DMS114 treated with DMSO at 0.1 percent for 48 hours (cell line): ENCODE measurements around the gene KRTAP25-1.

Experiments used
- DNase-seq: peaks from one replicate; lab custom pipeline; 2025; ENCODE audit not compliant: unreplicated experiment; lab: John Stamatoyannopoulos, UW

The KRTAP25-1 gene, protein sequence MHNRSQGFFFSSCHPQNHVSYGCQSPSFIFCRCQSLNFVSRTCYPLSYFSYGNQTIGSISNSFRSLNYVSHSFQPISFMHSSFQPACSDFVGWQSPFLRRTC

DNA sequence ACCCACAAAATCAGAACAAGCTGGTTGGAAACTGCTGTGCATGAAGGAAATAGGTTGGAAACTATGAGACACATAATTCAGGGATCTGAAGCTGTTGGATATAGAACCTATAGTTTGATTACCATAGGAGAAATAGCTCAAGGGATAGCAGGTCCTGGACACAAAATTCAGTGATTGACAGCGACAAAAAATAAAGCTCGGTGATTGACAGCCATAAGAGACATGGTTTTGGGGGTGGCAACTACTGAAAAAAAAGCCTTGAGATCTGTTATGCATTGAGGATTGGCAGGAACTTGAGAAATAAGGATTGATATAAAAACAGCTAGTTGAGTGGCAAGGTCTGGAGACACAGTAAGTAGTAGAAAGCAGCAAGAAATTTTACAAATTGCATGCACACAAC is at the start of gene KRTAP25-1:
Gene KRTAP25-1, minus strand, starts transcription at position 300 of the 400 bp plus-strand sequence. Its CDS starts 24 bp downstream, at position 276.
- DNase-seq: no peak

DNA sequence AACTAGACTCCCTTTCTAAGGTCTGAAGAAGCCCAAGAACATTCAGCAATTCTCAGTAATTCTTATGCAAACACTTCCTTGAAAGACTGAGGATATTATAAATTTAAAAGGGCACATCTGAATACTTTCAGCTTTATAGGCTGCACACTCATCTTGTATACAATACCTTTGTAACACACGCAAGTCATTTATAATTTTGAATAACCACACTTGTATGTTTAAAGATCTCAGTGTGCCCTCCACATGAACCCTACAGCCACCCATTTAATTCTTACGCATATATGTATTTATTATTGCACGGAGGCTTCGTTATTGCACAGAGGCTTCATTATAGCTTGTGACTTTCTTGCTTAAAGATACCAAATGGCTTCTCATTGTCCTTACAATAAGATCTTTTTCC is 49.4 kb upstream of the KRTAP25-1 start:
- DNase-seq: no peak

DNA sequence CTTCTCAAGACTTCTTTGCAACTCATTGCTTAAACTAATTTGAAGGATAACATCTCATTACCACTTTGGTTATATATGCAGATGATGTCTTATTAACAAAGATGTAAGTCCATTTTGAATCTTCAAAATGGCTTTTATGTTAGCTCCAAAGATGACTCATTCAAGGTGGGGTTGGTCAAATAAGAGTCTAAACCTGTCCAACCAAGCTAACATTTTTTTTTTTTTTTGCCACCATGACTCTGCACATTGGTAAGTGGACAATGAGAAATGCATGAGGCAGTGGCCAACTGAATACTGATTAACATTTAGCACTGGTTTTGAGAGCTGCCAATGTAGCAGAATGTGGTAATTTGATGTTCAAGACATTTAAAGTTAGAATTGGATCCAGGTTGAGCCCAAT is 48.5 kb upstream of the KRTAP25-1 start:
- DNase-seq: no peak

DNA sequence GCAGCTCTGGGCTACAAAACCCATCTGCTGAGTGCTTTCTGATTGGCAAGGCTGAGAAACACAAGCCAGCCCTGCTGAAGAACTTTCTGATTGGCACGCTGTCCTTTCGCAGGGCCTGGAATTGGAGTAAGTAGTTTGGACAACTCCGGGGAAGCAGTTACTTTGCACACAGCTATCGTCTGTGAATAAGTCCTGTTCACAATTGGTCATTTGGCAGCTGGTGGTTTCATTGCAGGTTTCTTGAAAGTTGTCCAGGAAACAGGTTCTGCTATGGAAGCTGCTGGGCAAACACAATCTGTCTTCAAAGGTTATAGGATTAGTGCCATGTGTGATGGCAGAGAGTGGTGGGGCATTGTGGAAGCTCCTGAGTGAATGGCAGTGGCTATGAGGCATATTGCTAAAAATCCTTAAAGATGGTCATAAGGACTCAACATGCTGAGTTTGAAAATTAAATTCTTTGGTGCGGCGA is 48.0 kb upstream of the KRTAP25-1 start, which contains the start of gene KRTAP27-1:
Gene KRTAP27-1, minus strand, starts transcription at position 419 of the 469 bp plus-strand sequence. Its CDS starts 26 bp downstream, at position 393.
- no peak for DNase-seq

DNA sequence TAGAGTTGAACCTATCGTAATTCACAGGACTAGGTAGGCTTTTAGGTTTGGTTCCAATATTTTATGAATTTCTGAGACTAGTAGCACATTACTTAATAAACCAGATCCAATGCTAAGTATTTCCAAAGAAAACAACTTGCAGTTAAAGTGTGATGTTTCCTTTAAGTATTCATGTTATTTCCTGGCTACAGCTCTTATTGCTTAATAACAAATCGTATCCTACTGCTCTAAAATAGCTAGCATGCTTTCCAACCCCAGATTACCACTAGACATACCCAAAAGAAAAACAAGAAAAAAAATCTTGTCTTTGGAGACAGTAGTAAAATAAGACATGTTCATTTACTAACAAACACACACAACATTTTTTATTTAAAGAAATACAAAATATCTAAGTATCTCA is 47.3 kb upstream of the KRTAP25-1 start:
- no peak for DNase-seq

DNA sequence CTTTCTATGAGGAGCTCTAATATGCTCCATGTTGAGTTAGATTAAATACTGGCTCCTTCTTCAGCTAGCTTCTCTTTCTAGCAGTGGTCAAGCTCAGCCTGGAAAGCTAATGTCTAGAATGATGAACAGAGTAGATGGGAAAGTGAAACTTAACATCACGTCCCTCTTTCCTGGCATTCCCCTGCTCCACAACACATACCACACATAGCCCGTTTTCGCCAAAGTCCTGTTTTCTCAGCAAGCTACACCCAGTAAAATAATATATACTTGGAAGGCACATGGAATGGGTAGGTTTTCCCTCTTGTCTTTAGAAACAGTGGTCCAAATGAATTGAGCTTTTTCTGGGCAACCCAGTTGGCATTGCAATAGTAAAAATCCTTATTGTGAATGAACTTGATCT is 44.4 kb upstream of the KRTAP25-1 start:
- no peak for DNase-seq

DNA sequence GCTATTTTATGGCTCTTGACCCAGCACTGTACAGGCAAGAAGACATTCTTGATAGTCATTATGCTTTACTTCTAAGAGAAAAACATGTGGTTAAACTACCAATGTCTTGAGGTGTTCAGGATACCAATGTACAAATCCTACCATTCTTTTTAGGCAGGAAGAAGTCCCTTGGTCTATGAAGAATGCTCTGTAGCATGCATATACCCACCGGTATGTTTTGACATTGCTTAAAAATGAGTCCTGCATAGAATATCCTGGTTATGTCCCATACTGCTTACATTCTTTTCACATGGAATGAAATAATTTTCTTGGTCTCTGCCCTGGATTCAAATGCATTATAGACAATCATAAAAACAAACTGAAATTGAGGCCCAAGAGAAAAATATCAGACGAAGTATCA is 43.4 kb upstream of the KRTAP25-1 start:
- no peak for DNase-seq

DNA sequence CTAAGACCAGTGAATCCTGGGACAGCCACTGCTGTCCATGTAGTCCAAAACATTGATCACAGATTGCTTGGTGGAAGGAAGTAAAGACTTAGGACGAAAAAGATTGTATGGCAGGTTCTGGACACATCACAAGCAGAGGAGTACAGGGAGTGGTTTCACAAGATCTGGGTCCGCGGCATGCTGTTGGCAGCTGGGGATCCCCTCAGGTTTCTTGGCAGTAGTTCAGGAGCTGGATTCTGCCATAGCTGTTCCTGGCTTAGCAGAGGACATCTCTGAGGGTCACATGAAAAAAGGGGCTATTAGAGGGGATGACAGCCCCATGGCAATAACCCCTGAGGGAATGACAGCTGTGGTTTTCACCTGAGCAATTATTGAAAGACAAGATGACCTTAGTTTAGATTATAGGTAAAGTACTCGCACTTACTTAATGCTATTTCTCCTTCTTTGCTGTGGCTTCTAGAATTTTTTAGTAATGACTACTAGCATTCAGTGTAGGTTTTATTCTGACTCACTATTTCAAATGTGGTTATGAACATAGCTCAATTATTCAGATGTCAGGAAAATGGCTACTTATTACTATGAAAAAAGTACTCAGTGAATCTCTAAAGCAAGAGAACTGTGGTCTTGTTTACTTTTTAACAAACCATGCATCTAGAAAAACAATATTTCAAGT is 40.0 kb upstream of the KRTAP25-1 start:
- no peak for DNase-seq

DNA sequence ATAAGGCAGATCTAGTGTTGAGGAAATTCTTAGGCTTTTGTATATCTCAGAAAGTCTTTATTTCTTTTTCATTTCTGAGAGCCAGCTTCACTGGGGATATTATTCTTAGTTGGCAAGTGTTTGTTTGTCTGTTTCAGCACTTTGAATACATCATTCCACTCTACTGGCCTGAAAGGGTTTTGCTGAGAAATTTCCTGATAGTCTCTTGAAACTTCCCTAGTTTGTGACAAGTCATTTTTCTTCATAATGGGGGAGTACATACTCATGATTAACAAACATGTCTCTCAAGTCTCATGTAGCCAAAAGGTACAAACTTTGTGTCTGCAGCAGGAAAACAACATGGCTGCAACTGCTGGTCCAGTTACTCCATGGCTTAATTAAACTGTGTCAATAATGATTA is 37.1 kb upstream of the KRTAP25-1 start:
- no peak for DNase-seq

DNA sequence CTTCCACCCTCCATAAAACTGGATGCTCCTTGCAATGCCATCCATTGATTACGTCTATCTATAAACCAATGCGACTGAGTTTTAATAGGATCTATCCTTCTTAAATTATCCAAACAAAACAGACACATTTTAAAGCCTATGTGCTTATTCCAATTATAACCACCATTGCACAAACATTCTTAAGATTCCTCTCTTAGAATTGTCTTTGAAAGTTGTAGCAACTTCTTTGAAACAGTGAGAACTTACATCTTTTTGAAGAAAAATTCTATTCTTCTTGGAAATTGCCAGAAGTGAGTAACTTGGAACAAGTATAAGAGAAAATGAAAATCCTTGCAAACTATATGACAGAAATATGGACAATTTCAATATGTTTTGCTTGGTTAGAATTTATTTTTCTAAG is 30.9 kb upstream of the KRTAP25-1 start, which contains the start of gene KRTAP26-1:
Gene KRTAP26-1, minus strand, starts transcription at position 101 of the 400 bp plus-strand sequence. CDS start 280 bp downstream, outside the sequence.
- no peak for DNase-seq

DNA sequence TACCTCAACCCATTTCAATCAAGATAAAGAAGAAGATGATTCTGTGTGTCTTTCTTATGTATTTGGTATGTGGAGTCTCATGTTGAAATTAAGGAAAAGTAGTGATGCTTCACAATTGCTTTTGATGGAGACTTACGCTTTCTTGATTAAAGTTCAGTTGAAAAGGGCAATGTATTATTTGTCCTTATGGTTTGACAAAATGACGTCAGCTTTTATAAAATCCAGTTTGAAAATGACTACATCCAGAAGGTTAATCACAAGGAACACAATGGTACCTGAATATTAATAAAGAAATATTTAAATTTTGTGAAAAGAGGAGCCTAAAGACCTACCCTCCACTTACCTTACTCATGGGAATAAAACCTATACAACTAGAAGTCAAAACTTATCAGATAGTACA is 26.4 kb upstream of the KRTAP25-1 start:
- DNase-seq: no peak

DNA sequence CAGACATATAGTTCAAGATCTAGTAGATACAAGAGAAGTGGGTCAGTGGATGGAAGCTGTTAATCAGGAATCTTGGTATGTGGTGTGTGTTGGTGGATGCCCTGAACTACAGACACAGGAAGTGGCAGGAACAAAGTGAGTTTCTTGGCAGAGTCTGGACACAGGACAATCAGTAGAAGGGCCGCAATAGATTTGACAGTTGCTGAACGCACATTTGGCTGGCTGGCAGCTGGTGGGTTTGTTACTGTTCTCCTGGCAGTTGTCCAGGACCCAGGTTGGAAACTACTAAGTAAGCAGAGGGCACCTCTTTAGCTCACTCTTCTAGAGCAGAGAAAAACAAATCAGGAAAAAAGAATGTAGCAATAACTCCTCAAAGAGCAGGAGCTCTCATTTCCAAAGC is 17.6 kb upstream of the KRTAP25-1 start:
- DNase-seq: no peak

DNA sequence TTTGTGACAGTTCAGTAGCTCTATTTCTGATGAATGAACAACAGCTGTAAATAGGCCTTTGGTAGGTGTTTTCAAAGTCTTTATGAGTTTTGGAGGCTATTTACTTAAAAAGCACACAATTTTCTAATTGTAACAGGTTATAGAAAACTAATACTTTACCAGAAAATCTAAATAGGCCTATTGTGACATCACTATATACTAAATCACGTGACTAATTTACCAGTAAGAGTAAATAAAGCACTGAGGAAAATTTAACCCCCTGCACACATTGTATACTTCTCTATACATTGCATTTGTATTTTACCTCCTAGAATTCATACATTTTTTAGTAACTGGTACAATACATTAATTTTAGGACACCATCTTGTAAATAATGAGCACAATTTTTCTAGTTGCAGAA is 15.8 kb upstream of the KRTAP25-1 start:
- DNase-seq: no peak

DNA sequence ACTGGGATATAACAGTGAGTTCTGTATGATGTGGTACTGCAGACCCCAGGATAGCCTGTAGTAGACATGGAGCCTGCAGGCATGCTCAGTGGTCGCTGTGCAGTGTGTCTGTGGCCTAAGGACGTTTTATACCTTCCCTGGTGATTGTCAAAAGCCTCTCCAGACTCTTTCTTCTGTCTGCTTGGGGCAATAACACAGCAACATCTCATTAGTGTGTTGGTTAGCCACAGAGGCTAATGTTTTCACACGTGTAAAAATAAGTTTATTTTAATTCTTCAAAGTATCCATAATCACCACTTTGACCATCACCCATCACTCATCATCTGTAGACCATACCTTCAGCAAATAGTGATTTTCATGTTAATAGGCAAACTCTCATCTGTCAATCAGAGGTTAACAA is 6.5 kb downstream of the KRTAP25-1 start, which contains the start of gene KRTAP24-1:
Gene KRTAP24-1, minus strand, starts transcription at position 101 of the 400 bp plus-strand sequence. Its CDS starts 18 bp downstream, at position 83.
- no peak for DNase-seq

DNA sequence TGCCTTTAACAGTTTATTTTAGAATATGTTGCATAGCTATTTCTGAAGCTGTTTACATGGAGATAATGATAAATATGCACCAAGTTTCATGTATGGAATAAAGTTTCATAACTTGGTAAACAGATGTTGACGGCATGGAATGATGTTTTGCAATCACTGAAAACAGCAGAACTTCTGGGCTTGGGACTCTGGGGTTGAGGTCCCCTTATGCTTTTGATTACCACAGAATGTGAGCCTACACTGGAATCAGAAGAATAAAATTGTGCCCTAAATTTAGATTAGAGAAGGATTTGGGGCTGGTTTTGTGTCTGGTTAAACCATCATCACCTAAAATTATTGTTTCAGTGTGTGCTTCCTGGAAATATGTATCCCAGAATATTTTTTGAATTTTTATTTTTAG is 17.7 kb downstream of the KRTAP25-1 start:
- DNase-seq: no peak

DNA sequence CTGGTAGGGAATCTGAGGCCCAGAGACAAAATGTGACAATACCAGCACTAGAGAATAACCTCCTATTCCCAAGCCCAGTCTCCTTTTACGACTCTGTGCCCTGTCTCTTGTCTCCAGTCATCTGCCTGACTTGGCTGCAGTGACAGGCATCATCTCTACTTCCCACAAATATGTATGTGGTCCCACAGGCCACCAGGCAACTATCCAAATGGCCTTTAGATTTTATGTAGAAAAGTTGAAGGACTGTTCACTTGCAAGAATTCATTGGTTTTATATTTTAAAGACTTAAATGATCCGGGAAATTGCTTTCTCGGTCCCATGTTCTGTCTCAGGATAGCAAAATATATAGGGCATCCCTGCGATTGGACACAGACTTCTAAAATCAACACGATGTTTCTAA is 18.2 kb downstream of the KRTAP25-1 start:
- no peak for DNase-seq

DNA sequence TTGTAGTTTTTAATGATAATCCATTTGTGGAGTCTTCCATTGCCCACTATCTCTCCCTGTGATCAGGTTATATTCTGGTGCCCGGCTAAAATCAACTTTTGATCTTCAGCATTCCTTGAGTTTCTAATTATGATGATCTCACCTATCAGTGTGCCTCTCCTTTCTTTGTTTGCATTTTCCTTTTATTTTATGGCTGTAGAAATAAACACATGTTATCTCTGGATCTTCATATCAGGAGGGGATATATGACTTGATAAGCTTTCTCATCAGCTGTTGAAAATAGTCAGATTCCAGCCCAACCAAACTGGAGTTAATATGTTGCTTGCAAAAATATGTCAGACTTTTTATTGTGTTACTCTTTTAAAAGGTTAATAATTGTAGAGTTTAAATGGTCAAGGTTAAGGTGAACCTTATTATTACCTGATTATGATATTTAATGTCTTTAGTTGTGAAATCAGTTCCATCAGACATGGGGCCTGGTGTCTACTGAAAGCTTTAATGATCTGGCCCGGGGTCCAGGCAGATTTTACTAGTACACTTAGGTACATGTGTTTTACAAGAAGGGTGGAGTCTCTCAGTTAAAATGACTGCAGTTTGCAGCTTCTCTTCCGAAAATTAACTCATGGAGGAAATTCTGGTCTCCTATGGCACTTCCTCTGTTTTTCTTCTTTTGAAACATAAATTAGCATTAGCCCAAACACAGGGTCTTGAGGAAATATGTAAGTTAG is 19.3 kb downstream of the KRTAP25-1 start:
- DNase-seq: no peak

DNA sequence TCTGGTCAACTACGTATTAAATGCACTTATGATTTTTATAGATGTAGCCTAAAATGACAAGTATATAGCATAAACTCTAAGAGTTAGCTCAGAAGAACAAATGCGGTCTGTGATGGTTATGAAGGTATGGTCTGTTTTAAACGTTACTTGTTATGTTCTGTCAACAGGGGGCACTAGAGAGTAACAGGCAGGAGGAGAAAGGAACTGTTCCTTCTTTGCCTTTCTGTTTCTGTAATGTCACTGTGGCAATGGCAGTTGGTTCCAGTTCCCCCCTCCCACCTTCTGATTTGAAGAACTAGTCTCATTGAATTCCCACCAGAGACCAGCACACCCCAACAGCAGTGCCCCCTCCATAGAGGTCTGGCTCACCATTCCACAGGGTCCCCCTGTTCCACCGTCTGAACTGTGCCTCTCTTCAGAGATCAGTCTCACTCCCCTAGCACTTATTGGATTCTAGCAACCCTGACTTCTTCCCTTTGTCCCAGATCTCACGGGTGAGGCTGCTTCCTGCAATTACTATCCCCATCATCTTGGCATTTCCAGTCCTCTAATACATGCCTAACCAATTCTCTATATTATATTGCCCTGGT is 20.6 kb downstream of the KRTAP25-1 start:
- DNase-seq: no peak

DNA sequence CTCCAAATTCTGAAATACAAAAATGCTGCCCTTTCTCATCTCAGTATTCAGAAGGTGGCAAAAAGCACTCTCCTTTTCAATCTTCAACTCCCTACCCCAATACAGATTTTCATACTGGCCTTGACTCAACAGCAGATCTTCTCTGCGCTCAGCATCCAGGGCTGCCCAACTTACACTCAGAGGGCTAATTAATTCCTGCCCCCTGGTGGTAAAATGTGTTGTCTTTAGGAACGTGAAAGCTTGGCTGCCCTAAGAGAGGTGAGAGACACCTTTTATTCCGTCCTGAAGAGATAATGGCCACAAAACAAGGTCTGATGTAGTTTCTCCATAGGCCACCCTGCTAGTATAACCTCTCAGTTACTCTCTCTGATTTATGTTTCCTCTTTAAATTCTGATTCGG is 31.5 kb downstream of the KRTAP25-1 start:
- DNase-seq: no peak

DNA sequence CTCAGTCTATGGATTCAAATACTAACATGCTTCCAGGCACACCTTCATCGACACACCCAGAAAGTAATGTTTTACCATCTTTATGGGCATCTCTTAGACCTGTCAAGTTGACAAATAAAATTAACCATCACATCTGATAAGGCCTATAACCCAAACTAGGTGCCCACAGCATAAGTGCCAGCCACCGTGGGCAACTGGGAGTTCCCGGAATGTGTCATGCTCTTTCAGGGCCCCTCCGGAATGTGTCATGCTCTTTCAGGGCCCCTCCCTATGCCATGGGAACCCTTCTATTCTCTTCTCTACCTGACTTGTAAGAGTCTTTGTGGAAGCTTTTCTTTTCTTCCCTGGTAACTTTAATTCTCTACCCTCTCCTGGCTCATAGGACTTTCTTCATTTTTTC is 33.2 kb downstream of the KRTAP25-1 start:
- DNase-seq: no peak

DNA sequence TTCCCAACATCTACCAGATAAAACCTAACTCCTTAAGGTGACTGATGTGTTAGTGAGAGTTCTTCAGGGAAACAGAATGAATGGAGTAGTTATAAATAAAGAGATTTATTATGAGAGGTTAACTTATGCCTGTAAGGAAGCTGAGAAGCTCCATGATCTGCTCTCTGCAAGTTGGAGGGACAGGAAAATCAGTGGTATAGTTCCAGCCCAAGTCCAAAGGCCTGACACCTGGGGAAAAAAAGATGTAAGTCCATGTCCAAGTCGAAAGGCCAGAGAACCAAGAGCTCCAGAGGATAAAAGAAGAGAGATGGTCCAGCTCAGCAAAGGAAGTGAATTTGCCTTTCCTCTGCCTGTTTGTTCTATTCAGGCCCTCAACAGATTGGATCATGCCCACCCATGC is 33.6 kb downstream of the KRTAP25-1 start:
- no peak for DNase-seq

DNA sequence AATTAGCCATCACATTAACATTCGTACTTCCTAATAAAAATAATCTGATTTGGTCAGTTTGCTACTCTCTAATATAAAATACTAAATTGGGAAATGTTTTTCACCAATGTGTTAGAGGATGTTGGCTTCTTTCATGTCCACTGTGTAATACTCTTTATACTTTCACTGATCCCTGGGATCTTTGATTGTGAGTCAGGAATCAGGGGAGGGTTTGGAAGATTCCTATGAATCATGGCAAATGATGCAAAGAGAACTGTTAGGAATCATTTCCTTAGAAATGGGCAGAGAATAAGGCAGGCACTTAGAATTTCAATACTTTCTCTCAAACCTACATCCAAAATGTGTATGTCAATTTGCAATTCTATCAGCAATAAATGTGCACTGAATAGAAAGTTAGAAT is 37.5 kb downstream of the KRTAP25-1 start:
- DNase-seq: no peak
